HepG2 (cell line): ENCODE data around the gene PAN2. TPM values are rescaled to one million over a fixed set of nuclear protein-coding genes. Genes with fewer than 3 reads are reported as not detected.

Experiments
- BHLHE40 ChIP-seq: IDR thresholded peaks from 2 replicates; pipeline ENCODE4 v1.6.1; 2011; ENCODE audit warnings: low read length, improper control_type of control experiment
- CCAR2 ChIP-seq: fragments of 200-400 bp; formaldehyde crosslinking; optimal IDR thresholded peaks from 2 replicates; pipeline ENCODE3; 2018; ENCODE audit warnings: low read depth, mild to moderate bottlenecking, low read length, moderate library complexity
- ETV5 ChIP-seq: IDR thresholded peaks from 2 replicates; pipeline ENCODE4 v1.6.1; 2018; ENCODE audit warnings: missing biosample characterization, missing genetic modification reagents, inconsistent platforms, borderline replicate concordance
- FOXA3 ChIP-seq: IDR thresholded peaks from 2 replicates; pipeline ENCODE4 v1.6.1; 2016; ENCODE audit warnings: missing genetic modification reagents, missing compliant biosample characterization
- FOXK2 ChIP-seq: fragments of 450-650 bp; IDR thresholded peaks from 2 replicates; pipeline ENCODE4 v1.6.1; 2016
- GABPA ChIP-seq, 2 experiments: IDR thresholded peaks; 2 replicates each; pipeline ENCODE4 v1.6.1; 2011 to 2016; ENCODE audit warnings: low read depth in 2 of 2, low read length in 1 of 2, missing biosample characterization in 1 of 2, missing genetic modification characterization in 1 of 2
- GABPB1 ChIP-seq: IDR thresholded peaks from 2 replicates; pipeline ENCODE4 v1.6.1; 2016; ENCODE audit warnings: mild to moderate bottlenecking, missing genetic modification reagents, moderate library complexity, missing compliant biosample characterization
- HDAC1 ChIP-seq: sonication (generic); formaldehyde crosslinking; IDR thresholded peaks from 2 replicates; pipeline ENCODE4 v1.5.1; 2020; ENCODE audit warnings: mild to moderate bottlenecking, missing genetic modification reagents
- IRF2 ChIP-seq: IDR thresholded peaks from 2 replicates; pipeline ENCODE4 v1.6.1; 2018; ENCODE audit warnings: missing genetic modification reagents, missing compliant biosample characterization
- KDM5A ChIP-seq: fragments of 200-600 bp; sonication (generic); IDR thresholded peaks from 2 replicates; pipeline ENCODE4 v1.7.0; 2018; ENCODE audit warnings: antibody characterized with exemption, mild to moderate bottlenecking, low read length, borderline replicate concordance
- KLF13 ChIP-seq: sonication (generic); formaldehyde crosslinking; IDR thresholded peaks from 2 replicates; pipeline ENCODE4 v1.4.0; 2020; ENCODE audit warnings: mild to moderate bottlenecking, missing genetic modification reagents
- MED1 ChIP-seq: sonication (generic); formaldehyde crosslinking; IDR thresholded peaks from 2 replicates; pipeline ENCODE4 v1.4.0; 2020; ENCODE audit warnings: missing genetic modification reagents
- MIXL1 ChIP-seq: IDR thresholded peaks from 2 replicates; pipeline ENCODE4 v1.6.1; 2016
- NCOA2 ChIP-seq: sonication (generic); formaldehyde crosslinking; IDR thresholded peaks from 2 replicates; pipeline ENCODE4 v1.8.0; 2022; ENCODE audit warnings: inconsistent platforms
- NKX3-1 ChIP-seq: sonication (generic); formaldehyde crosslinking; IDR thresholded peaks from 2 replicates; pipeline ENCODE4 v1.5.0; 2020; ENCODE audit warnings: missing genetic modification reagents
- NR2F6 ChIP-seq, 2 experiments: IDR thresholded peaks; 2 replicates each; pipeline ENCODE4 v1.6.1; 2016; ENCODE audit warnings: antibody characterized with exemption in 1 of 2, mild to moderate bottlenecking in 1 of 2
- RFXAP ChIP-seq: sonication (generic); formaldehyde crosslinking; IDR thresholded peaks from 2 replicates; pipeline ENCODE4 v1.4.0; 2020; ENCODE audit warnings: missing genetic modification reagents, borderline replicate concordance
- STAT6 ChIP-seq: sonication (generic); formaldehyde crosslinking; IDR thresholded peaks from 2 replicates; pipeline ENCODE4 v1.4.0; 2020; ENCODE audit warnings: missing genetic modification reagents, mild to moderate bottlenecking, borderline replicate concordance
- YEATS2 ChIP-seq: sonication (generic); formaldehyde crosslinking; IDR thresholded peaks from 2 replicates; pipeline ENCODE4 v1.4.0; 2020; ENCODE audit warnings: missing genetic modification reagents, borderline replicate concordance
- ZNF775 ChIP-seq: sonication (generic); formaldehyde crosslinking; IDR thresholded peaks from 2 replicates; pipeline ENCODE4 v1.4.0; 2020; ENCODE audit warnings: missing genetic modification reagents, mild to moderate bottlenecking, moderate library complexity, borderline replicate concordance
- ZSCAN12 ChIP-seq: sonication (generic); formaldehyde crosslinking; IDR thresholded peaks from 2 replicates; pipeline ENCODE4 v1.9.0; 2021; ENCODE audit warnings: mild to moderate bottlenecking, missing genetic modification reagents
- polyA plus RNA-seq, 8 experiments: library from polyadenylated mRNA; depleted of rRNA in 3 of 8; stranded (reverse) in 7 of 8; unstranded in 1 of 8; fragments of >200 nt; fragmentation: Illumina TruSeq in 4 of 8; extraction: Trizol in 4 of 8; gene quantifications; 2 replicates each; pipeline versions ENCODE4 v1.2.1 to v1.2.3, GENCODE V29; 2011 to 2016; ENCODE audit warnings: low read depth in 4 of 8, missing spikeins in 1 of 8, mixed read lengths in 1 of 8; ENCODE audit not compliant: insufficient read depth in 1 of 8
- total RNA-seq, 5 experiments: library from RNA; depleted of rRNA; stranded (reverse); fragments of >200 nt; fragmentation: Illumina TruSeq; extraction: Trizol; gene quantifications; 2 replicates each; pipeline ENCODE4 v1.2.3, GENCODE V29; 2016; ENCODE audit warnings: low read depth in 1 of 5
- TF ChIP-seq, protein P1 (sequence below): sonication (generic); formaldehyde crosslinking; IDR thresholded peaks from 2 replicates; pipeline ENCODE4 v1.5.0; 2020; ENCODE audit warnings: missing genetic modification reagents
- TF ChIP-seq, protein P2 (sequence below): sonication (generic); formaldehyde crosslinking; IDR thresholded peaks from 2 replicates; pipeline ENCODE4 v1.4.0; 2020; ENCODE audit warnings: missing genetic modification reagents
- TF ChIP-seq, protein P3 (sequence below): IDR thresholded peaks from 2 replicates; pipeline ENCODE4 v1.6.1; 2016; ENCODE audit warnings: low read depth

PAN2 gene
- total and polyA plus RNA-seq, 2 of the 13 experiments (the other 11 are each of a cell fraction or from before 2014, with no cell fraction given), result 27.2 to 61.1 TPM

GRCh38 chr12:56333679-56334489 lies at the start of gene PAN2 (continued):
- TF ChIP-seq GABPB1 (CRISPR knock-in tag) (peak; percentile 92), MIXL1 (peak; percentile 9; the same call in 1 of the 2 replicates), KDM5A (peak; percentile 52; the same call in 1 of the 2 replicates), MED1 (CRISPR knock-in tag) (peak; percentile 34; the same call in 1 of the 2 replicates), YEATS2 (CRISPR knock-in tag) (peak; percentile 83), ETV5 (peak; percentile 72; the same call in 1 of the 2 replicates), HDAC1 (CRISPR knock-in tag) (0 out of 2 replicates have a peak, but pooled peaks have one; percentile 45), ZNF775 (0 out of 2 replicates have a peak, but pooled peaks have one; percentile 16), GABPA (IDR thresholded peaks at IDR 0.05; ENCODE audit: low read depth, low read length) (peak; percentile 40; the same call in 1 of the 2 replicates), GABPA (CRISPR knock-in tag; IDR thresholded peaks at IDR 0.05; ENCODE audit: low read depth) (peak; percentile 80), STAT6 (CRISPR knock-in tag) (peak; percentile 69; the same call in 1 of the 2 replicates), NCOA2 (CRISPR knock-in tag) (peak; percentile 40; the same call in 1 of the 2 replicates), KLF13 (no peak), CCAR2 (no peak), BHLHE40 (no peak), NR2F6 (IDR thresholded peaks at IDR 0.05) (peak; percentile 37), NR2F6 (CRISPR knock-in tag; IDR thresholded peaks at IDR 0.05) (peak; percentile 41), FOXK2 (no peak), IRF2 (CRISPR knock-in tag) (peak; percentile 27; the same call in 1 of the 2 replicates), FOXA3 (CRISPR knock-in tag) (0 out of 2 replicates have a peak, but pooled peaks have one; percentile 18), RFXAP (CRISPR knock-in tag) (peak; percentile 90), NKX3-1 (CRISPR knock-in tag) (peak; percentile 7; the same call in 1 of the 2 replicates), ZSCAN12 (CRISPR knock-in tag) (no peak)
- TF ChIP-seq, protein P1, sequence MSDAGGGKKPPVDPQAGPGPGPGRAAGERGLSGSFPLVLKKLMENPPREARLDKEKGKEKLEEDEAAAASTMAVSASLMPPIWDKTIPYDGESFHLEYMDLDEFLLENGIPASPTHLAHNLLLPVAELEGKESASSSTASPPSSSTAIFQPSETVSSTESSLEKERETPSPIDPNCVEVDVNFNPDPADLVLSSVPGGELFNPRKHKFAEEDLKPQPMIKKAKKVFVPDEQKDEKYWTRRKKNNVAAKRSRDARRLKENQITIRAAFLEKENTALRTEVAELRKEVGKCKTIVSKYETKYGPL (CRISPR knock-in tag), result no peak
- TF ChIP-seq, protein P2, sequence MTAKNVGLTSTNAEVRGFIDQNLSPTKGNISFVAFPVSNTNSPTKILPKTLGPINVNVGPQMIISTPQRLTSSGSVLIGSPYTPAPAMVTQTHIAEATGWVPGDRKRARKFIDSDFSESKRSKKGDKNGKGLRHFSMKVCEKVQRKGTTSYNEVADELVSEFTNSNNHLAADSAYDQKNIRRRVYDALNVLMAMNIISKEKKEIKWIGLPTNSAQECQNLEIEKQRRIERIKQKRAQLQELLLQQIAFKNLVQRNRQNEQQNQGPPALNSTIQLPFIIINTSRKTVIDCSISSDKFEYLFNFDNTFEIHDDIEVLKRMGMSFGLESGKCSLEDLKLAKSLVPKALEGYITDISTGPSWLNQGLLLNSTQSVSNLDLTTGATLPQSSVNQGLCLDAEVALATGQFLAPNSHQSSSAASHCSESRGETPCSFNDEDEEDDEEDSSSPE (CRISPR knock-in tag), result peak; percentile 71
- TF ChIP-seq, protein P3, sequence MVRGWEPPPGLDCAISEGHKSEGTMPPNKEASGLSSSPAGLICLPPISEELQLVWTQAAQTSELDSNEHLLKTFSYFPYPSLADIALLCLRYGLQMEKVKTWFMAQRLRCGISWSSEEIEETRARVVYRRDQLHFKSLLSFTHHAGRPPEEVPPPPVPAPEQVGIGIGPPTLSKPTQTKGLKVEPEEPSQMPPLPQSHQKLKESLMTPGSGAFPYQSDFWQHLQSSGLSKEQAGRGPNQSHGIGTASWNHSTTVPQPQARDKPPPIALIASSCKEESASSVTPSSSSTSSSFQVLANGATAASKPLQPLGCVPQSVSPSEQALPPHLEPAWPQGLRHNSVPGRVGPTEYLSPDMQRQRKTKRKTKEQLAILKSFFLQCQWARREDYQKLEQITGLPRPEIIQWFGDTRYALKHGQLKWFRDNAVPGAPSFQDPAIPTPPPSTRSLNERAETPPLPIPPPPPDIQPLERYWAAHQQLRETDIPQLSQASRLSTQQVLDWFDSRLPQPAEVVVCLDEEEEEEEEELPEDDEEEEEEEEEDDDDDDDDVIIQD, result peak; percentile 70; the same call in 1 of the 2 replicates
